ENCODE results near the gene BCKDK. TPM values are rescaled to one million over a fixed set of nuclear protein-coding genes. Genes with fewer than 3 reads are reported as not detected.

BCKDK gene
- total RNA-seq, 1 donor: 39.5 TPM

GRCh38 chr16:31128711-31129567, 20.8 kb downstream of the BCKDK start:
- H3K4me3 ChIP-seq (ENCODE audit: low read depth, low read length): no peak overlapping the region
- TF ChIP-seq CTCF (IDR thresholded peaks at IDR 0.05; ENCODE audit: insufficient read depth, low read length): no peak
- DNase-seq (ENCODE audit: low read depth): no peak

GRCh38 chr16:31129568-31130335, 21.6 kb downstream of the BCKDK start:
- H3K4me3 ChIP-seq (ENCODE audit: low read depth, low read length): no peak overlapping the region

GRCh38 chr16:31130336-31130891, 22.2 kb downstream of the BCKDK start:
- H3K4me3 ChIP-seq (ENCODE audit: low read depth, low read length): no peak overlapping the region
- no peak for TF ChIP-seq CTCF (IDR thresholded peaks at IDR 0.05; ENCODE audit: insufficient read depth, low read length)
- DNase-seq (ENCODE audit: low read depth): no peak

More at GRCh38 chr16:31129568-31130335, 21.6 kb downstream of the BCKDK start:
- TF ChIP-seq CTCF (IDR thresholded peaks at IDR 0.05; ENCODE audit: insufficient read depth, low read length): peak; percentile 2
- DNase-seq (ENCODE audit: low read depth): peak; percentile 37

- TF ChIP-seq CTCF (IDR thresholded peaks at IDR 0.05; ENCODE audit: insufficient read depth, low read length): no peak
- no peak overlapping the region for H3K4me3 ChIP-seq (ENCODE audit: low read depth, low read length)
- DNase-seq (ENCODE audit: low read depth): no peak
Measured at GRCh38 chr16:31130899-31131298, 22.7 kb downstream of the BCKDK start.

GRCh38 chr16:31131416-31131815, 23.2 kb downstream of the BCKDK start:
- TF ChIP-seq CTCF (IDR thresholded peaks at IDR 0.05; ENCODE audit: insufficient read depth, low read length): no peak
- no peak overlapping the region for H3K4me3 ChIP-seq (ENCODE audit: low read depth, low read length)
- DNase-seq (ENCODE audit: low read depth): no peak

- H3K4me3 ChIP-seq (ENCODE audit: low read depth, low read length): no peak overlapping the region
- TF ChIP-seq CTCF (IDR thresholded peaks at IDR 0.05; ENCODE audit: insufficient read depth, low read length): no peak
- DNase-seq (ENCODE audit: low read depth): no peak
Measured at GRCh38 chr16:31131841-31132271, 23.7 kb downstream of the BCKDK start.

Data from fibroblast of the aortic adventitia (primary cell).